SK-N-SH (cell line): Measurements from ENCODE around the gene BZW2.

Experiments
- CTCF ChIP-seq: fragments of 200-600 bp; sonication (generic); IDR thresholded peaks from 2 replicates; pipeline ENCODE4 v1.6.1; 2017; ENCODE audit warnings: antibody characterized with exemption, mild to moderate bottlenecking, moderate library complexity
- ELF1 ChIP-seq: IDR thresholded peaks from 2 replicates; pipeline ENCODE4 v1.4.0; 2012
- EP300 ChIP-seq, 2 experiments: IDR thresholded peaks; 2 replicates each; pipeline versions ENCODE4 v1.4.0 to v1.6.1; 2012; ENCODE audit warnings: borderline replicate concordance in 1 of 2, low read depth in 1 of 2, low read length in 1 of 2
- FOXM1 ChIP-seq: IDR thresholded peaks from 2 replicates; pipeline ENCODE4 v1.4.0; 2012; ENCODE audit warnings: low read depth, mild to moderate bottlenecking
- GABPA ChIP-seq: IDR thresholded peaks from 2 replicates; pipeline ENCODE4 v1.4.0; 2012; ENCODE audit warnings: low read depth, mild to moderate bottlenecking
- MAX ChIP-seq: IDR thresholded peaks from 2 replicates; pipeline ENCODE4 v1.4.0; 2012; ENCODE audit warnings: low read depth
- REST ChIP-seq: IDR thresholded peaks from 2 replicates; pipeline ENCODE4 v1.6.1; 2012; ENCODE audit warnings: mild to moderate bottlenecking, low read depth, low read length, moderate library complexity
- RFX5 ChIP-seq: IDR thresholded peaks from 2 replicates; pipeline ENCODE4 v1.6.1; 2012; ENCODE audit warnings: mild to moderate bottlenecking, improper control_type of control experiment, low read length
- ZBTB33 ChIP-seq: IDR thresholded peaks from 2 replicates; pipeline ENCODE4 v1.4.0; 2012; ENCODE audit warnings: low read depth, borderline replicate concordance

GRCh38 chr7:16693601-16694318, 47.8 kb downstream of the BZW2 start:
- TF ChIP-seq CTCF = no peak
- no peak for TF ChIP-seq EP300 (IDR thresholded peaks at IDR 0.05; ENCODE audit: borderline replicate concordance in 1 of 2, low read depth in 1 of 2, low read length in 1 of 2)
- TF ChIP-seq ZBTB33 = no peak
- no peak for TF ChIP-seq FOXM1
- no peak for TF ChIP-seq REST
- TF ChIP-seq ELF1 = no peak
- no peak for TF ChIP-seq GABPA
- TF ChIP-seq RFX5 = no peak
- TF ChIP-seq MAX = no peak
